ENCODE measurements around the gene KRTAP10-1. TPM values are rescaled to one million over a fixed set of nuclear protein-coding genes. Genes with fewer than 3 reads are reported as not detected.

Gene KRTAP10-1
- total RNA-seq, 2 donors from 2014 or later: not detected

DNA sequence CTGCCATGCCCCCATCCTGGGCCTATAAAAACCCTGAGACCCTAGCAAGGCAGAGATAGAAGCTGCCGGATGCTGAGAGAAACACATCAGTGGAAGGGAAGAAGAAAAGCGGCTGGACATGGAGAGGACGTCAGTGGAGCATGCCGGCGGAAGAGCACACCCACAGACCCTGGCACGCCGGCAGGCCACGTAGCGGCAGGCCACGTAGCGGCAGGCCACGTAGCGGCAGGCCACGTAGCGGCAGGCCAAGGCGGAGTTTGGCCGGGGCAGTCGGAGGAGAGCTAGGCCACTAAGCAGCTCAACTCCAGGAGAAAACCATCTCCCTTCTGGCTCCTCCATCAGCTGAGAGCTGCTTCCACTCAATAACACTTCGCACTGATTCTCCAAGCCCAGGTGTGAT, 49.6 kb downstream of the KRTAP10-1 start:
- TF ChIP-seq, protein P1, sequence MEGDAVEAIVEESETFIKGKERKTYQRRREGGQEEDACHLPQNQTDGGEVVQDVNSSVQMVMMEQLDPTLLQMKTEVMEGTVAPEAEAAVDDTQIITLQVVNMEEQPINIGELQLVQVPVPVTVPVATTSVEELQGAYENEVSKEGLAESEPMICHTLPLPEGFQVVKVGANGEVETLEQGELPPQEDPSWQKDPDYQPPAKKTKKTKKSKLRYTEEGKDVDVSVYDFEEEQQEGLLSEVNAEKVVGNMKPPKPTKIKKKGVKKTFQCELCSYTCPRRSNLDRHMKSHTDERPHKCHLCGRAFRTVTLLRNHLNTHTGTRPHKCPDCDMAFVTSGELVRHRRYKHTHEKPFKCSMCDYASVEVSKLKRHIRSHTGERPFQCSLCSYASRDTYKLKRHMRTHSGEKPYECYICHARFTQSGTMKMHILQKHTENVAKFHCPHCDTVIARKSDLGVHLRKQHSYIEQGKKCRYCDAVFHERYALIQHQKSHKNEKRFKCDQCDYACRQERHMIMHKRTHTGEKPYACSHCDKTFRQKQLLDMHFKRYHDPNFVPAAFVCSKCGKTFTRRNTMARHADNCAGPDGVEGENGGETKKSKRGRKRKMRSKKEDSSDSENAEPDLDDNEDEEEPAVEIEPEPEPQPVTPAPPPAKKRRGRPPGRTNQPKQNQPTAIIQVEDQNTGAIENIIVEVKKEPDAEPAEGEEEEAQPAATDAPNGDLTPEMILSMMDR (IDR thresholded peaks at IDR 0.05): no peak
- no peak for DNase-seq
- no peaks in the 10 kb centered on the region for H3K27me3 ChIP-seq
- no peaks in the 10 kb centered on the region for H3K4me1 ChIP-seq
- H3K9me3 ChIP-seq: no peaks in the 10 kb centered on the region
- H3K9ac ChIP-seq (ENCODE audit: low read depth in 2 of 2, low read length in 2 of 2): no peak overlapping the region
- H3K27ac ChIP-seq: no peak overlapping the region
- intact Hi-C loops (cut with DNase I): no loop called here
- H3K4me3 ChIP-seq: no peak overlapping the region
- H3K36me3 ChIP-seq: no peaks in the 10 kb centered on the region

- DNase-seq: no peak
- Histone ChIP-seq H3K36me3 (no peaks in the 10 kb centered on the region), H3K27ac (no peak overlapping the region), H3K9ac (ENCODE audit: low read depth in 2 of 2, low read length in 2 of 2) (no peak overlapping the region), H3K27me3 (no peaks in the 10 kb centered on the region), H3K9me3 (no peaks in the 10 kb centered on the region), H3K4me1 (no peaks in the 10 kb centered on the region), H3K4me3 (no peak overlapping the region)
- intact Hi-C loops (cut with DNase I): no loop called here
- TF ChIP-seq, protein P1 (IDR thresholded peaks at IDR 0.05): no peak
Measured at GRCh38 chr21:44489962-44490361, 50.0 kb downstream of the KRTAP10-1 start.

Other genes starting within 250 kb of the KRTAP10-1 start
- gene PFKL, start 240.1 kb downstream of the KRTAP10-1 start, total RNA-seq: 100 to 1,000 TPM; 300 to 332 TPM
- gene CFAP410, start 200.8 kb downstream of the KRTAP10-1 start, total RNA-seq: 10 to 100 TPM; 19.8 to 21.4 TPM
- gene TRPM2, start 186.6 kb downstream of the KRTAP10-1 start, total RNA-seq: 1 to 10 TPM; 2.6 to 4.2 TPM
- gene LRRC3, start 84.7 kb downstream of the KRTAP10-1 start, total RNA-seq: 1 to 10 TPM; 2.0 to 2.7 TPM
- not detected for gene KRTAP10-2, start 11.3 kb upstream of the KRTAP10-1 start, total RNA-seq
- gene KRTAP10-3, start 18.6 kb upstream of the KRTAP10-1 start, total RNA-seq: not detected
- gene KRTAP10-4, start 33.5 kb upstream of the KRTAP10-1 start, total RNA-seq: not detected
- gene KRTAP10-5, start 40.4 kb upstream of the KRTAP10-1 start, total RNA-seq: not detected
- gene KRTAP10-6, start 52.3 kb upstream of the KRTAP10-1 start, total RNA-seq: not detected
- not detected for gene KRTAP10-7, start 60.4 kb upstream of the KRTAP10-1 start, total RNA-seq
- gene KRTAP10-8, start 71.9 kb upstream of the KRTAP10-1 start, total RNA-seq: not detected
- gene KRTAP10-9, start 86.9 kb upstream of the KRTAP10-1 start, total RNA-seq: not detected
- not detected for gene KRTAP10-10, start 97.2 kb upstream of the KRTAP10-1 start, total RNA-seq
- gene KRTAP10-11, start 106.2 kb upstream of the KRTAP10-1 start, total RNA-seq: not detected
- not detected for gene KRTAP12-4, start 114.5 kb upstream of the KRTAP10-1 start, total RNA-seq
- not detected for gene KRTAP12-3, start 117.7 kb upstream of the KRTAP10-1 start, total RNA-seq
- not detected for gene KRTAP12-2, start 126.7 kb upstream of the KRTAP10-1 start, total RNA-seq
- not detected for gene KRTAP12-1, start 142.0 kb upstream of the KRTAP10-1 start, total RNA-seq
- gene KRTAP10-12, start 157.0 kb upstream of the KRTAP10-1 start, total RNA-seq: not detected
- gene TSPEAR, start 171.4 kb upstream of the KRTAP10-1 start, total RNA-seq: not detected

Data from colonic mucosa (tissue), 4 donors.